Right hindlimb (tissue), 1 donor: ENCODE measurements around the gene MLH3.
"Not testable (repeated sequence)": the region's sequence is repeated elsewhere in the genome, so short reads cannot be mapped to it uniquely, and the experiment has no call there.

Source experiments
- DNase-seq: peaks from one replicate; pipeline ENCODE4 v3.0.0-alpha.2; 2018

Gene MLH3

DNA sequence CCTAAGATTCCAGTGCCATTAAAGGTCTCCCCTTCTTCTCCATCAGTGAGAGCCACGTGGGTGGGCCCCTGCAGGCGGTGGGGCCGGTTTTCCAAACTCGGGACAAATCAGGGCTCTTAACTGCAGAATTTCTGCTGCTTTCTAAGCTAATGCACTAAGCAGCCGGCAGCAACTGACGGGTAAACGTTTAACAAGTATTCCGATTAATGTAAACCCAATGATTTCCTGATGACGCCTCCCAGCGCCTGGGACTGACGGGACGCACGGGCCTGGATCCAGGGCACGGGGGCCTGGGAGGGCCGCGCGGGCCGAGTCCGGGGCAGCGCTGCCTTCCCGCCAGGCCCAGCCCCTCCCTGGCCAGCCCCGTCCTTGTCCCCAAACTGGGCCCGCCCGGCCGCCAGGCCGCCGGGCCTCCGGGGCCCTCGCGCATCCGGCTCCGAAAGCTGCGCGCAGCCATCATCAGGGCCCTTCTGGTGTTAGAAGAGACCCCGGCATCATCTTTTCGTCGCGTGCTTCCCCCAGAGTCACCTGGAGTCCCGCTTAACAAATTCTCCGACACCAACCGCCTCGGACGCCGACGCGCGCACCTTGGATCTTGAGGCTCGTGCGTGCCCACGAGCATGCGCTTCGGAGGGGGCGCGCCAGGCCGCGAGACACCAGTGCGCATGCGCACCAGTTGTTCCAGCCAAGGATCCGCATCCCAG lies at the start of gene MLH3:
MLH3 (minus strand) TSS at position 616 of the 704 bp plus-strand sequence. CDS start 1,812 bp downstream, outside the sequence.
- DNase-seq = peak; percentile 87

DNA sequence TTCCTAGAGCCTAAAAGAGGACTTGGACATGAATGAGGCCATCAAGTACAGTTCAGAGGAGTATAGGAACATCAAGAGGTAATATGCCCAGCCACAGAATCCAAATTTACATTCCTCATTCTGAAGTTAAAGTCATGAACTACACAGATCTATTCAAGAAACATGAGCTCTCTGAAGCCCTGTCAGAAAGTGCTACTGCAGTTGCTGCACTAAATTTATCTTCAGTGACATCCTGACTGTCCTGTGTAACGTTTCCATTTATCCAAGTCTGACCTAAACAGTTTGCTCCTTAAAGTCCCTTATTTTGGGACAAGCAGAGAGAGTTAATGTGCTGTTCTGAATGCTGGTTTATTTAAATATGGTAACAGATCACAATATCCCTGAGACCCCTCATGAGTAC lies 47.4 kb upstream of the MLH3 start:
- DNase-seq = no peak

- no peak for DNase-seq
These were observed 46.9 kb upstream of the MLH3 start for GRCh38 chr14:75098212-75098611.

- DNase-seq = no peak
These were observed 45.7 kb upstream of the MLH3 start for GRCh38 chr14:75096959-75097358.

- no peak for DNase-seq
These were observed 44.4 kb upstream of the MLH3 start for GRCh38 chr14:75095690-75096089.

GRCh38 chr14:75094896-75095295 lies 43.6 kb upstream of the MLH3 start:
- DNase-seq = no peak

DNA sequence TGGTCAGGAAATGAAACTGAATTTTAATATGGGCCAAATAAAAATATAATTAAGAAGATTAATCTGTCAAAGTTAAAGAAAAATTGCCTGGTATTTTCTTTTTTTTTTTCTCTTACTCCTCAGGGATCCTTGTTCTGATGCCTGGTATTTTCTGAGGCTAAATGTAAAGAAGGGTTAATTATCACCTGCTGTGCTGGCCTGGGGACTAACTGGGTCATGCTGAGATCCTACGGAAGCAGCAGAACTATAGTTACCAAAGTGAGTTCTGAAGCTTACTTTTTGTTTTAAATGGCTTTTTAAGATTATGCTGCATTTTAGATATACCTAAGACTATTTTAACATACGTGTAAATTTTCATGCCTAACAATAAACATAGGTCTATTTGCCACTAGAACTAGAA lies 41.4 kb upstream of the MLH3 start:
- DNase-seq = no peak

- no peak for DNase-seq
These were observed 40.0 kb upstream of the MLH3 start for GRCh38 chr14:75091251-75091650.

GRCh38 chr14:75090353-75090752 lies 39.1 kb upstream of the MLH3 start:
- no peak for DNase-seq

DNA sequence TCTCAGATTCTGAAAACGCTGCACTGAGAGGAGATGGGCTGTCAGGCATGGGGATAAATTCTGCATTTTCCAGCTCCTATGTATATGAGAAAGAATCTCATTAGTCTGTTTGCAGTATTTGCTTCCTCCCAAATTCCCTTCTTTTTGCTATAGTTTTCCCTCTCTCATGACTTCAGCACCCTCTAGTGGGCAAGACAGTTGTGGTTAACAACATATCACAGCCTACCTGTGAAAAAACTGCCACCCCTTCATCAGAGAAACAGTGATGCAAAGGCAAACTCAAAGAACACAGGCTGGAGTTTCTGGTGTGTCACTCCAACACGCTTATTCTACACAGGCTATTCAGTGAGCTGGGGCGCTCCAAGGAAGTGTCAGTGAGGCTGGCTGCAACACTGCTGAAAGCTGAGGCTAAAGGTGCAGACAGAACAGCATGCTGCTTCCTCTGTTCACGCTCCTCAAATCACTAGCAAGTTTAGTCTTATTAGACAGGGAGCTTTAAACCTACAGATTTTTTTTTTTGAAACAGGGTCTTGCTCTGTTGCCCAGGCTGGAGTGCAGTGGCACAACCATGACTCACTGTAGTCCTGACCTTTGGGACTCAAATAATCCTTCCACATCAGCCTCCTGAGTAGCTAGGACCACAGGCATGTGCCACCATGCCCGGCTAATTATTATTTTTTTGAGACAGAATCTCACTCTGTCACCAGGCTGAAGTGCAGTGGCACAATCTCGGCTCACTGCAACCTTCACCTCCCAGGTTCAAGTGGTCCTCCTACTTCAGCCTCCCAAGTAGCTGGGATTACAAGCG lies 37.5 kb upstream of the MLH3 start:
- peak; percentile 61 for DNase-seq

DNA sequence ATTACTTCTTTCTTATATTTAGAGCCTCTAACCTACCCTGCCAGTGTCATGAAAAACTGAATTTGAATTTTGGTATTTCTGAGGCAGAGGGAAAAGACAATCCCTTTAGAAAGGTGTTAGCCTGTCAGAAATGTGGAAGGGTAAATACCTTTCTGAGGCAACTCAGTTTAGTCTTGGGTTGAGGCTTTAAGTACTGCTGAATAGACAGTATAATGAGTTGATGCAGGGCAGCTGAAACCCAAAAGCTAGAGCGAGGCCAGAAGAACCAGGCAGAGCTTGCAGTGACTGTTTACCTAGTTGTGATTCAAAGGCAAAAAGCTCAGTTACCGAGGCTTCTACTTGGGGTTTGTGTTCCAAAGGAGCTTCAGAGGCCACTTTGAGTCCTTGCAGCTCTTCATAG lies 36.9 kb upstream of the MLH3 start:
- no peak for DNase-seq

DNA sequence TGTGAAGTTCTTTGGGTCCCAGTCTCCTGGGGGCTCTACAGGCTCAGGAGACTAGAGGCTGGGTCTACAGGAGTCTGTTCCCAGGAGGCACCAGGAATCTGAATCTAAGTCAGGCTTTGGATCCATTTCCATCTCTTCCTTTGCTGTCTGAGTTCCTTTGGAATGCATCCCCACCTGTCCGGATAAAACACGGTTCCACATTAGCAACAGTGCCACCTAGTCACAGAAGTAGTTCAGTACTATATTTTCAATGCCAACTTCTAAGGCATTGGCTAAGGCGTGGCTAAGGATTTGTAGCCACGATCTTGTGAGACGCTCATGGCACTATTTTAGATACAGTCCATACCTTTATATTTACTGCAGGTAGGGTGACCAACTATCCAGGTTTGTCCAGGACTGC lies 33.2 kb upstream of the MLH3 start:
- DNase-seq = no peak

DNA sequence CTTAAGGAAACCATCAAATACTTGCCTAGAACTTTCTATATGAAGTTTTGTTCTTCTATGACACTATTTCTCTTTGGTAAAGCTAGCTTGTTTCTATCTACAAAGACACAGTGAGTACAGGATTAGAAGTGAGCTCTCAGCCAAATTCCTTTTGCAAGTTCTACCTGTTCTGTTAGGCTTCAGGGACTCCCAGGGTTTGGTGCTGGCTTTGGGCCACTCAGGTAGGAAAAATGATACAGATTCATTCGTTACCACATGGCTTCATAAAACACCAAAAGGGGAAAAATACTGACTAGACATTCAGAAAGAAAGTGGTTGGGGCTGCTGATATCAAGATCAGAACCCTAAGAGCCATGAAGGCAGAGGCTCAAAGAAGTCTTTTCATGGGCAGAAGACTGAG lies 32.0 kb upstream of the MLH3 start:
- DNase-seq = no peak

- peak; percentile 26 for DNase-seq
These were observed 30.5 kb upstream of the MLH3 start for GRCh38 chr14:75081660-75082229.

- DNase-seq = no peak
These were observed 28.3 kb upstream of the MLH3 start for GRCh38 chr14:75079521-75079920.

DNA sequence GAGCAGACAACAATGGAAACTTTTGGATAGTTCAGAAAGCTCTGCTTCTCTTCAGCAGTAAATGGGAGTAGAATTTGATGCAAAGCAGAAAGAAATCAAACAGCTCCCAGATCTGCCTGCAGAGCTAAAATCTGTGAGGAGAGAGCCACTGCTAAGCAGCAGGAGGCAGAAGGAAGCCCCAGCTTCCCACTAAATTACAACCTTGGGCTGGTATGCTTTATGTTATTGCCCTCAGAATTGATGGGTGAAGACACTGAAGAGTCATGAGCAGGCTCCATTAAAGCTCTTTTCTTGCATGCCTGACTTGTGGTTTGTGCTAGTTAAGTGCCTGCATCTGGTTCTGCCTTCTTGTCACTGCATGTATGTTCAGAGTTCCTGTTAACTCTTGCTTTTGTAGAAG lies 26.5 kb upstream of the MLH3 start:
- no peak for DNase-seq

DNA sequence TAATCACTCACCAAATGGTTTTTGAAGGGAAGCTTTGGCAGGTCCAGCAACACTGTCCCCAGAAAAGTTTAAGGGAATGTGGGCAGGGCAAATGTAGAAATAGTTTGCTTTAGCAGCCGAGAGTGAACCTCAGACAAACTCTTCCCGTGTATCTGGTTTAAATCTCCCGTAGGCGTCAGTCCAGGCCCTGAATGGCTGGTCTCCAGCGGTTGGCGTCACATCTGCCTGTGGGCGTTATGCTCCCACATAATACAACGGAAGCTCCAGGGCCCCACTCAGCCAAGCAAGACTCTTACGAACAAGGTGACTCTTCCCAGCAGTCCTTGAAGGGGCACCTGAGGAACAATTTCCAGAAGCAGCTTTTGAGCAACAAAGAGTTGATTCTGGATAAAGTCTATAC lies 19.1 kb upstream of the MLH3 start:
- DNase-seq = peak; percentile 69

DNA sequence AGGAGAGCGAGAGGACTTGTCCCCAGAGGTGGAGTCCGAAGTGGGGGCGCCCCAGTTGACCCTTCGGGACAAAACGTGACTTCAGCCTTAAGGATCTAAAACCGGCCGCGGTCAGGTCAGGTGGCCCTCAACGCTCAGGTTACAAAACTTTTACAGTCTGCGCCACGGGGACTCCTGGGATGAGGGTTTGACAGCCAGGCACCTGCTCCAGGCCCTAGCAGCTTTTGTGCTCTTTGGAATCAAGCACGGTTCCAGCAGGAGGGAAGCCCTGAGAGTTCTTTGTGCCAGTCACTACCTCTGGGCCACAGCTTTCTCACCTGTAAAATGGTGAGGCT lies 18.5 kb upstream of the MLH3 start:
- DNase-seq = no peak

- peak; percentile 95 for DNase-seq
These were observed 18.0 kb upstream of the MLH3 start, which contains the start of gene ZC2HC1C for GRCh38 chr14:75069121-75069810. Gene ZC2HC1C, plus strand, starts transcription at chr14:75069641. Its CDS starts 933 bp downstream, at chr14:75070574.

GRCh38 chr14:75068294-75069120 lies 17.2 kb upstream of the MLH3 start:
- DNase-seq = no peak

- not testable (repeated sequence) for DNase-seq
These were observed 16.5 kb upstream of the MLH3 start for GRCh38 chr14:75067765-75068164.

DNA sequence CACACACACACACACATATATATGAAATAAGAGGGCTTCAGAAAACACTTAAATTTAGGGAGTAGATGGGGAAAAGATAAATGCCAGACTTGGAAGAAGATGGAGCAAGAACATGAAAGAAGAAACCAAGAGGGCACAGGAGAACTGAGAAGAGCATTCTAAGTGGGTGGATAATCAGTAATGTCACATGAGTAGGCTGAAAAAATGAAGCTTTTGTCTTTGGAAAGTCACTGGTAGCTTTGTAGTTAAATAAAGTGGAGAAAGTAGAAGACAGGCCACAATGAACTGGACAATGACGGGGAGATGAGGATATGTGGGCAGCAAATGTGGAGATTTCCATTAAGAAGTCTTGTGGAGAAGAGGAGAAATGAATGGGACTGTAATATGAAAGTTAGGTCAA lies 15.9 kb upstream of the MLH3 start:
- no peak for DNase-seq

DNA sequence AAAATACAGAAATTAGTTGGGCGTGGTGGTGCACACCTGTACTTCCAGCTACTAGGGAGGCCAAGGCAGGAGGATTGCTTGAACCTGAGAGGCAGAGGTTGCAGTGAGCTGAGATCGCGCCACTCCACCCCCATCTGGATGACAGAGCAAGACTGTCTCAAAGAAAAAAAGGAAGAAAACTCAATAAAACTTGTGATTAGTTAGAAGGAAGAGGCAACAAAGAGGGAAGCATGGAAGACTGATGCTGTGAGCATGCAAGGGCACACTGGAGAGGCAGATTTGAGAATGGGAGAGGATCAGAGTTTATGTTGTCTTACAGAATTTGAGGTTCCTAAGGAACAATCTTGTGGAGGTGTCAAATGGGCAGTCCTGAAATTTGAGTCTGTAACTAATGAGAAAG lies 15.4 kb upstream of the MLH3 start:
- DNase-seq = no peak
